ENCODE results near the gene RGS18. TPM values are rescaled to one million over a fixed set of nuclear protein-coding genes. Genes with fewer than 3 reads are reported as not detected.
"Not testable (repeated sequence)": the region's sequence is repeated elsewhere in the genome, so short reads cannot be mapped to it uniquely, and the experiment has no call there.

RGS18 gene
- total RNA-seq = under 1 TPM; 0.28 to 0.62 TPM

GRCh38 chr1:192158181-192158580, at the start of gene RGS18:
Gene RGS18, plus strand, starts transcription at chr1:192158462. Its CDS starts 176 bp downstream, at chr1:192158638.
- no peaks in the 10 kb centered on the region for H3K4me1 Mint-ChIP-seq
- H3K27ac Mint-ChIP-seq = no peak within 1 kb of the TSS
- peaks cover 3% of the 10 kb centered on the region for H3K27me3 Mint-ChIP-seq
- H3K4me3 Mint-ChIP-seq = no peak within 1 kb of the TSS
- DNase-seq = no peak
- H3K36me3 Mint-ChIP-seq = no peaks in the 10 kb centered on the region
- no peaks in the 10 kb centered on the region for H3K9me3 Mint-ChIP-seq
- POLR2A ChIA-PET = no interaction called here
- no peak for ATAC-seq (ENCODE audit: low read depth)

DNA sequence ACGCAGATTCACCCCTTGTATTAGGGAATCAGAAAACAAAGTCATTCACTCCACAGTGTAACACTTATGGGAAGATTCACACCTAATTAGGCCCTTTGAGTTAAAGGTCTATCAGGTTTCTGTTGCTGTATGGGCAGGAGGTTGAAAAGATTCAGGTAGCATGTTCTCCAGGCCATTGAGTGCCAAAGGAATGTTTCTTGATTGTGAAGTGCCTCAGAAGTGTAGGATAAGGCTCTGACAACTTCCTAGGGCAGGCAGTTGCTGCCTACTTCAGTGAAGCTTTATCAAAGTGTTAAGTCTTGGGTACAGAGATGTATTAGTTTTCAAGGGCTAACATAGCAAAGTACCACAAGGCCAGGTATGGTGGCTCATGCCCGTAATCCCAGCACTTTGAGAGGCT, 48.7 kb upstream of the RGS18 start:
- no peaks in the 10 kb centered on the region for H3K27me3 Mint-ChIP-seq
- H3K9me3 Mint-ChIP-seq = no peaks in the 10 kb centered on the region
- H3K4me1 Mint-ChIP-seq = no peaks in the 10 kb centered on the region
- ATAC-seq (ENCODE audit: low read depth) (no peak), DNase-seq (no peak)
- H3K36me3 Mint-ChIP-seq = no peaks in the 10 kb centered on the region
- H3K27ac Mint-ChIP-seq = no peak overlapping the region
- POLR2A ChIA-PET = no interaction called here
- no peak overlapping the region for H3K4me3 Mint-ChIP-seq

DNA sequence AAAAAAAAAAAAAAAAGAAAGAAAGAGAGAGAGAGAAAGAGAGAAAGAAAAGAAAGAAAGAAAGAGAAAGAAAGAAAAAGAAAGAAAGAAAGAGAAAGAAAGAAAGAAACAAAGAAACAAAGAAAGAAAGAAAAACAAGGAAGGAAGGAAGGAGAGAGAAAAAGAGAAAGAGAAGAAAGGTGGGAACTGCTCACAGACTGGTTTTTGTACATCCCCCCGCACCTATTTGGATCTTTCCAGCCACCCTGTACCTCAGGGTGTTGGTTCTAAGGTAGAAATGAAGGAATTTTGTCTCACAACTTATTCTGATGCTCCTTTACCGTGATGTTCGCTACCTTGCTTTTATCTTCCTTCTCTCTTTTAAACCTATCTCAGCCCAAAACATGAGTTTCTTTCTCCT, 43.3 kb upstream of the RGS18 start:
- Mint-ChIP-seq H3K9me3 (no peaks in the 10 kb centered on the region), H3K27ac (no peak overlapping the region), H3K27me3 (no peaks in the 10 kb centered on the region), H3K4me1 (no peaks in the 10 kb centered on the region), H3K4me3 (no peak overlapping the region), H3K36me3 (no peaks in the 10 kb centered on the region)
- ATAC-seq (ENCODE audit: low read depth) (no peak), DNase-seq (no peak)
- POLR2A ChIA-PET = no interaction called here

DNA sequence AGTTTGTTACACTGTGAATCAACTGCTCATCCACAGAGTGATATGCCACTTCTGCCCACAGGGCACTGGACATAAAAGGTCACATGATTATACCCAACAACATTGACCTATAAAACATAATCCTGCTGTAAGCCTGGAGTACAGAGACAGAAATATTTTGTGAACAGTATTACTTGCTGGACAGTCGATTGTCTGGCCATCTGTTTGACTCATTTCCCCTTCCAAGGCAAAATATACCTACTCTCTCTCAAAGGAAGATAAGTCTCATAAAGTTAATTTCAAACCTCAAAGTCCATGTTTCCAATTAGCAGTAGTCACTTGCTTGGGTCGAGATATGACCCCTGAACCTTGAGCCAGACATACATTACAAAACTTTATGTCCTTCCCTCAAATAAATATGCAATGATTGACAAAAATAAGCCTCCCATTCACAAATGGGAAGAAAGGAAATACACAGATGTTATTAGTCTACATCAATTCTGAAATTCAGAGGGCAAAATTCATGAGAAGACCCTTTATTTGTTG, 39.3 kb upstream of the RGS18 start:
- POLR2A ChIA-PET = no interaction called here
- Mint-ChIP-seq H3K4me1 (no peaks in the 10 kb centered on the region), H3K36me3 (no peaks in the 10 kb centered on the region), H3K4me3 (no peak overlapping the region), H3K27ac (no peak overlapping the region), H3K9me3 (no peaks in the 10 kb centered on the region), H3K27me3 (no peaks in the 10 kb centered on the region)
- DNase-seq (no peak), ATAC-seq (ENCODE audit: low read depth) (no peak)

GRCh38 chr1:192119701-192120100, 38.6 kb upstream of the RGS18 start:
- no peaks in the 10 kb centered on the region for H3K4me1 Mint-ChIP-seq
- no peak overlapping the region for H3K27ac Mint-ChIP-seq
- H3K27me3 Mint-ChIP-seq = no peaks in the 10 kb centered on the region
- H3K36me3 Mint-ChIP-seq = no peaks in the 10 kb centered on the region
- no peak for ATAC-seq (ENCODE audit: low read depth)
- DNase-seq = no peak
- H3K9me3 Mint-ChIP-seq = no peaks in the 10 kb centered on the region
- POLR2A ChIA-PET = no interaction called here
- no peak overlapping the region for H3K4me3 Mint-ChIP-seq

- DNase-seq = no peak
- no peaks in the 10 kb centered on the region for H3K27me3 Mint-ChIP-seq
- H3K4me1 Mint-ChIP-seq = no peaks in the 10 kb centered on the region
- ATAC-seq (ENCODE audit: low read depth) = no peak
- no peak overlapping the region for H3K4me3 Mint-ChIP-seq
- H3K36me3 Mint-ChIP-seq = no peaks in the 10 kb centered on the region
- POLR2A ChIA-PET = no interaction called here
- no peak overlapping the region for H3K27ac Mint-ChIP-seq
- H3K9me3 Mint-ChIP-seq = no peaks in the 10 kb centered on the region
Measured at GRCh38 chr1:192122668-192123067, 35.6 kb upstream of the RGS18 start.

- Mint-ChIP-seq H3K27me3 (no peaks in the 10 kb centered on the region), H3K27ac (no peak overlapping the region), H3K36me3 (no peaks in the 10 kb centered on the region), H3K4me3 (no peak overlapping the region), H3K9me3 (no peaks in the 10 kb centered on the region), H3K4me1 (no peaks in the 10 kb centered on the region)
- ATAC-seq (ENCODE audit: low read depth) (no peak), DNase-seq (no peak)
- POLR2A ChIA-PET = no interaction called here
Measured at GRCh38 chr1:192123212-192123611, 35.0 kb upstream of the RGS18 start.

GRCh38 chr1:192126030-192126619, 32.1 kb upstream of the RGS18 start:
- Mint-ChIP-seq H3K27me3 (no peaks in the 10 kb centered on the region), H3K4me3 (no peak overlapping the region), H3K36me3 (no peaks in the 10 kb centered on the region), H3K9me3 (no peaks in the 10 kb centered on the region), H3K27ac (no peak overlapping the region), H3K4me1 (no peaks in the 10 kb centered on the region)
- no peak for ATAC-seq (ENCODE audit: low read depth)
- POLR2A ChIA-PET = no interaction called here
- DNase-seq = no peak

DNA sequence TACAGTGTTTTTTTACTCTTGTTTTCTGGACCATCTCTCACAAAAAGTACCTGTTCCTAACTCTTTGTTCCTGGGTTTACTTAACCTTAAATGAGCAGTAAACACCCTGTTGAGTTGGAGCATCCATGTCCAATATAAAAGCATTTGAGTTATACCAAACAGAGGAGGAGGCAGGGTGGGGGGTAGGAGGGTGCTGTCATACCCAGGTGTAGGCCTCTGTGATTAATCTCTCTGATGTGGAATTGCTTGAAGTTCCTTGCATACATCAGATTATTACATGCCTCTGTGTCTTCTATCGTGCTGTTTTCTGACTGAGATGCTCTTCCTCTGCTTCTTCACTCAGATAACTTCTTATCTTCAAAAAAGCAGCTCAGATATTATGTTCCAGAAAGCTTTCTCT, 28.1 kb upstream of the RGS18 start:
- Mint-ChIP-seq H3K4me1 (no peaks in the 10 kb centered on the region), H3K4me3 (no peak overlapping the region), H3K9me3 (no peaks in the 10 kb centered on the region), H3K36me3 (no peaks in the 10 kb centered on the region), H3K27me3 (no peaks in the 10 kb centered on the region), H3K27ac (no peak overlapping the region)
- POLR2A ChIA-PET = no interaction called here
- ATAC-seq (ENCODE audit: low read depth) = no peak
- DNase-seq = no peak

- DNase-seq; POLR2A ChIA-PET; H3K9me3 Mint-ChIP-seq; H3K27ac Mint-ChIP-seq; H3K27me3 Mint-ChIP-seq; H3K4me3 Mint-ChIP-seq; H3K36me3 Mint-ChIP-seq; H3K4me1 Mint-ChIP-seq; ATAC-seq (ENCODE audit: low read depth): not testable (repeated sequence)
Measured at GRCh38 chr1:192130865-192131264, 27.4 kb upstream of the RGS18 start.

GRCh38 chr1:192131914-192132313, 26.3 kb upstream of the RGS18 start:
- Mint-ChIP-seq H3K36me3 (no peaks in the 10 kb centered on the region), H3K27ac (no peak overlapping the region), H3K27me3 (no peaks in the 10 kb centered on the region), H3K4me1 (no peaks in the 10 kb centered on the region), H3K4me3 (no peak overlapping the region), H3K9me3 (no peaks in the 10 kb centered on the region)
- DNase-seq (no peak), ATAC-seq (ENCODE audit: low read depth) (no peak)
- POLR2A ChIA-PET = no interaction called here

DNA sequence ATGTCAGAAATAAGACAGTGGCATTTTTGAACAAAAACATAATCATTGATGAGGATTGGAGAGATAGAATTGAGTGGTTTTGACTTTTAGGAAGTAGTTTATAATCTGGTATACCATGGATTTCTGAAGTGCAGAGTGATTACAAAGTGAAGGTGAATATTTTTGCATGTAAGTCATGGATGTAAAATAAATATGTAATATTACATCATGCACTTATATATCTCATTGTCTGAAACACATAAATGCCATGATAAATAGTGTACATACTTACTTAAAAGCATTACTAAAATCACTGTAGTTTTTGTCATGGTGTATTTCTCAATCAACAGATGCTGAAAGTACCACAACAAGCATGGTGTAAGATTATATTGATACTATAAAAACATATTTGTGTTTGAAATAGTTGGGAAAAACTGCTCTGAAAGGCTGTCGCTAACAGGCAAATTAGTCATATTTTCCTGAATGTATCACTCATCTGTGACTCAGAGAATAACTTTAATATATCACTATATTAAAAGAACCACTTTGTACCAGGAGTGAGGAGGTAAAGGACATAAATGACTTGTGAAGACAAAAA, 24.8 kb upstream of the RGS18 start:
- H3K27ac Mint-ChIP-seq = no peak overlapping the region
- H3K36me3 Mint-ChIP-seq = no peaks in the 10 kb centered on the region
- H3K4me3 Mint-ChIP-seq = no peak overlapping the region
- POLR2A ChIA-PET = no interaction called here
- ATAC-seq (ENCODE audit: low read depth) (no peak), DNase-seq (no peak)
- no peaks in the 10 kb centered on the region for H3K27me3 Mint-ChIP-seq
- no peaks in the 10 kb centered on the region for H3K4me1 Mint-ChIP-seq
- no peaks in the 10 kb centered on the region for H3K9me3 Mint-ChIP-seq

GRCh38 chr1:192140382-192140781, 17.9 kb upstream of the RGS18 start:
- POLR2A ChIA-PET = no interaction called here

GRCh38 chr1:192147221-192147620, 11.0 kb upstream of the RGS18 start:
- Mint-ChIP-seq H3K4me1 (no peaks in the 10 kb centered on the region), H3K4me3 (no peak overlapping the region), H3K27me3 (peaks cover 1% of the 10 kb centered on the region), H3K36me3 (no peaks in the 10 kb centered on the region), H3K27ac (no peak overlapping the region), H3K9me3 (no peaks in the 10 kb centered on the region)
- DNase-seq = no peak
- ATAC-seq (ENCODE audit: low read depth) = no peak
- POLR2A ChIA-PET = no interaction called here

More at GRCh38 chr1:192140382-192140781, 17.9 kb upstream of the RGS18 start:
- Mint-ChIP-seq H3K4me1 (no peaks in the 10 kb centered on the region), H3K36me3 (no peaks in the 10 kb centered on the region), H3K27ac (no peak overlapping the region), H3K27me3 (peaks cover 1% of the 10 kb centered on the region), H3K9me3 (no peaks in the 10 kb centered on the region), H3K4me3 (no peak overlapping the region)
- no peak for ATAC-seq (ENCODE audit: low read depth)
- DNase-seq = no peak

All from activated naive CD8-positive, alpha-beta T cell treated with anti-CD3 and anti-CD28 coated beads, Interleukin-2, amount 10 ng/mL, durations not matched to agents 7 days and 5 days (primary cell).